ENCODE measurements around the gene SPP1. TPM values are rescaled to one million over a fixed set of nuclear protein-coding genes. Genes with fewer than 3 reads are reported as not detected.
"Not testable (repeated sequence)": the region's sequence is repeated elsewhere in the genome, so short reads cannot be mapped to it uniquely, and the experiment has no call there.

Gene SPP1
- total RNA-seq, 1 donor from 2014 or later = 1.1 TPM

- no peak overlapping the region for H3K27ac Mint-ChIP-seq (ENCODE audit: unreplicated experiment)
- H3K4me1 Mint-ChIP-seq (ENCODE audit: low read depth, unreplicated experiment) = no peaks in the 10 kb centered on the region
- no peak overlapping the region for H3K4me3 Mint-ChIP-seq (ENCODE audit: unreplicated experiment)
- no peaks in the 10 kb centered on the region for H3K9me3 Mint-ChIP-seq (ENCODE audit: unreplicated experiment)
- no peaks in the 10 kb centered on the region for H3K27me3 Mint-ChIP-seq (ENCODE audit: unreplicated experiment)
- H3K36me3 Mint-ChIP-seq (ENCODE audit: unreplicated experiment) = no peaks in the 10 kb centered on the region
- no peak for DNase-seq
- TF ChIP-seq, protein P1, sequence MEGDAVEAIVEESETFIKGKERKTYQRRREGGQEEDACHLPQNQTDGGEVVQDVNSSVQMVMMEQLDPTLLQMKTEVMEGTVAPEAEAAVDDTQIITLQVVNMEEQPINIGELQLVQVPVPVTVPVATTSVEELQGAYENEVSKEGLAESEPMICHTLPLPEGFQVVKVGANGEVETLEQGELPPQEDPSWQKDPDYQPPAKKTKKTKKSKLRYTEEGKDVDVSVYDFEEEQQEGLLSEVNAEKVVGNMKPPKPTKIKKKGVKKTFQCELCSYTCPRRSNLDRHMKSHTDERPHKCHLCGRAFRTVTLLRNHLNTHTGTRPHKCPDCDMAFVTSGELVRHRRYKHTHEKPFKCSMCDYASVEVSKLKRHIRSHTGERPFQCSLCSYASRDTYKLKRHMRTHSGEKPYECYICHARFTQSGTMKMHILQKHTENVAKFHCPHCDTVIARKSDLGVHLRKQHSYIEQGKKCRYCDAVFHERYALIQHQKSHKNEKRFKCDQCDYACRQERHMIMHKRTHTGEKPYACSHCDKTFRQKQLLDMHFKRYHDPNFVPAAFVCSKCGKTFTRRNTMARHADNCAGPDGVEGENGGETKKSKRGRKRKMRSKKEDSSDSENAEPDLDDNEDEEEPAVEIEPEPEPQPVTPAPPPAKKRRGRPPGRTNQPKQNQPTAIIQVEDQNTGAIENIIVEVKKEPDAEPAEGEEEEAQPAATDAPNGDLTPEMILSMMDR (IDR thresholded peaks at IDR 0.05; ENCODE audit: partially characterized antibody, unreplicated experiment) = no peak
Measured at GRCh38 chr4:87938746-87939145, 36.8 kb upstream of the SPP1 start.

- H3K4me3 Mint-ChIP-seq (ENCODE audit: unreplicated experiment) = no peak overlapping the region
- no peaks in the 10 kb centered on the region for H3K36me3 Mint-ChIP-seq (ENCODE audit: unreplicated experiment)
- DNase-seq = no peak
- no peak overlapping the region for H3K27ac Mint-ChIP-seq (ENCODE audit: unreplicated experiment)
- no peaks in the 10 kb centered on the region for H3K4me1 Mint-ChIP-seq (ENCODE audit: low read depth, unreplicated experiment)
- H3K27me3 Mint-ChIP-seq (ENCODE audit: unreplicated experiment) = no peaks in the 10 kb centered on the region
- no peaks in the 10 kb centered on the region for H3K9me3 Mint-ChIP-seq (ENCODE audit: unreplicated experiment)
- TF ChIP-seq, protein P1 (IDR thresholded peaks at IDR 0.05; ENCODE audit: partially characterized antibody, unreplicated experiment) = no peak
Measured at GRCh38 chr4:87939978-87940690, 35.4 kb upstream of the SPP1 start.

- H3K27ac Mint-ChIP-seq (ENCODE audit: unreplicated experiment); H3K9me3 Mint-ChIP-seq (ENCODE audit: unreplicated experiment); H3K4me3 Mint-ChIP-seq (ENCODE audit: unreplicated experiment): not testable (repeated sequence)
Measured at GRCh38 chr4:87940809-87941208, 34.7 kb upstream of the SPP1 start.

GRCh38 chr4:87941537-87942392 is 33.7 kb upstream of the SPP1 start:
- H3K4me1 Mint-ChIP-seq (ENCODE audit: low read depth, unreplicated experiment) = no peaks in the 10 kb centered on the region
- H3K27ac Mint-ChIP-seq (ENCODE audit: unreplicated experiment) = no peak overlapping the region
- no peak for DNase-seq
- TF ChIP-seq, protein P1 (IDR thresholded peaks at IDR 0.05; ENCODE audit: partially characterized antibody, unreplicated experiment) = no peak
- H3K27me3 Mint-ChIP-seq (ENCODE audit: unreplicated experiment) = no peaks in the 10 kb centered on the region
- no peaks in the 10 kb centered on the region for H3K9me3 Mint-ChIP-seq (ENCODE audit: unreplicated experiment)
- H3K4me3 Mint-ChIP-seq (ENCODE audit: unreplicated experiment) = no peak overlapping the region
- H3K36me3 Mint-ChIP-seq (ENCODE audit: unreplicated experiment) = no peaks in the 10 kb centered on the region

More at GRCh38 chr4:87940809-87941208, 34.7 kb upstream of the SPP1 start:
- not testable (repeated sequence) for H3K27me3 Mint-ChIP-seq (ENCODE audit: unreplicated experiment); DNase-seq; H3K4me1 Mint-ChIP-seq (ENCODE audit: low read depth, unreplicated experiment); H3K36me3 Mint-ChIP-seq (ENCODE audit: unreplicated experiment)

DNA sequence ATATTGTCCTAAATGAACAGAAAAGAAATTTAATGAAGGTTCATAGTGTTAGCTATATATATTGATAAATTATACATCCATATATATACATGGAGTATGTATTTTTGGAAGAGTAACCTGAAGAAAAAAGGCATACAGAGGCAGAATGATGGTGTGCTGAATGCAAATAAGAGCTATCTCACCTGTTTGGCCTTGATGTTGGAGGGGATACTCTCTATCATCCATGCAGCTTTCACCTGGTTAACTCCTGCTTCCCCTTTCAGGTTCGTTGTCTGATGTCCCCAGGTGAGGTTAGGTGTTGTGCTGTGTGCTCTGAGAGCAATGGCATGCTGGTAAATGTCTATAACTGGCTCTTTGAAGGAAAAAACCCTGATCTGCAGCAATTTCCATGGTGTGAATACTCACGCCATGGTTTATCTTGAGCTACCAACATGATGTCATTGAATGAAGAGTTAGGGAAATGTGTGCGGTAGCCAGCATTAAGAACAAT is 31.8 kb upstream of the SPP1 start:
- Mint-ChIP-seq H3K4me3 (ENCODE audit: unreplicated experiment) (no peak overlapping the region), H3K9me3 (ENCODE audit: unreplicated experiment) (no peaks in the 10 kb centered on the region)
- no peak for DNase-seq

More for the DNA sequence above, 31.8 kb upstream of the SPP1 start:
- Mint-ChIP-seq H3K27me3 (ENCODE audit: unreplicated experiment) (no peaks in the 10 kb centered on the region), H3K27ac (ENCODE audit: unreplicated experiment) (no peak overlapping the region), H3K4me1 (ENCODE audit: low read depth, unreplicated experiment) (no peaks in the 10 kb centered on the region), H3K36me3 (ENCODE audit: unreplicated experiment) (no peaks in the 10 kb centered on the region)
- TF ChIP-seq, protein P1 (IDR thresholded peaks at IDR 0.05; ENCODE audit: partially characterized antibody, unreplicated experiment) = no peak
